SK-N-SH (cell line): Measurements from ENCODE around the gene MYH11. TPM values are rescaled to one million over a fixed set of nuclear protein-coding genes. Genes with fewer than 3 reads are reported as not detected.

Experiments
- CTCF ChIA-PET: fragments of 300-600, 350-600 bp; formaldehyde crosslinking; extraction: SDS; loops from one replicate; lab custom pipeline; 2021; lab: Yijun Ruan, JAX
- POLR2A ChIA-PET: fragments of 350-600 bp; sonication (Branson Sonifier 250); formaldehyde crosslinking; extraction: SDS; loops from one replicate; lab custom pipeline; 2020; ENCODE audit warnings: antibody characterized with exemption, inconsistent platforms; lab: Yijun Ruan, JAX
- DNase-seq: peaks from one replicate; pipeline ENCODE4 v3.0.0; 2012
- H2AFZ ChIP-seq: fragments of 200-600 bp; sonication (generic); 2 replicates; pipeline ENCODE4 v1.8.1; 2016; ENCODE audit warnings: antibody characterized with exemption, mild to moderate bottlenecking, low read depth
- H3F3A ChIP-seq: fragments of 200-600 bp; sonication (generic); replicated peaks from 2 replicates; pipeline ENCODE3; 2016; ENCODE audit warnings: antibody characterized with exemption, mild to moderate bottlenecking; ENCODE audit not compliant: insufficient read depth
- H3K27ac ChIP-seq, 2 experiments: fragments of 200-500 bp in 1 of 2; fragments of 200-600 bp in 1 of 2; sonication (Bioruptor generic) in 1 of 2; sonication (generic), shearing (Covaris generic) in 1 of 2; 2 replicates each; pipeline versions ENCODE4 v1.5.1 to v1.6.1; 2014 to 2016; ENCODE audit warnings: low read depth in 2 of 2, inconsistent platforms in 1 of 2, low read length in 1 of 2, mild to moderate bottlenecking in 1 of 2, mixed read lengths in 1 of 2
- H3K27me3 ChIP-seq: fragments of 200-600 bp; sonication (generic), shearing (Covaris generic); 2 replicates; pipeline ENCODE4 v1.6.1; 2016; ENCODE audit warnings: mixed run types; ENCODE audit not compliant: insufficient read depth
- H3K36me3 ChIP-seq, 2 experiments: fragments of 200-500 bp in 1 of 2; fragments of 200-600 bp in 1 of 2; sonication (Bioruptor generic) in 1 of 2; sonication (generic) in 1 of 2; replicated peaks in 1 of 2; 2 replicates each; pipeline versions ENCODE3 to v1.5.1; 2014 to 2016; ENCODE audit warnings: low read length in 1 of 2, mild to moderate bottlenecking in 1 of 2; ENCODE audit not compliant: insufficient read depth in 2 of 2, control insufficient read depth in 1 of 2
- H3K4me1 ChIP-seq, 2 experiments: fragments of 200-500 bp in 1 of 2; fragments of 200-600 bp in 1 of 2; sonication (Bioruptor generic) in 1 of 2; sonication (generic), shearing (Covaris generic) in 1 of 2; 2 replicates each; pipeline versions ENCODE4 v1.5.1 to v1.6.1; 2014 to 2016; ENCODE audit warnings: low read depth in 1 of 2, low read length in 1 of 2, mixed run types in 1 of 2; ENCODE audit not compliant: insufficient read depth in 2 of 2, control insufficient read depth in 1 of 2
- H3K4me2 ChIP-seq: fragments of 200-600 bp; sonication (generic), shearing (Covaris generic); 2 replicates; pipeline ENCODE4 v1.6.1; 2017; ENCODE audit warnings: mixed run types
- H3K4me3 ChIP-seq, 2 experiments: fragments of 200-500 bp in 1 of 2; fragments of 200-600 bp in 1 of 2; sonication (Bioruptor generic) in 1 of 2; sonication (generic), shearing (Covaris generic) in 1 of 2; 2 replicates each; pipeline versions ENCODE4 v1.5.1 to v1.8.1; 2014 to 2016; ENCODE audit warnings: low read depth in 2 of 2, inconsistent platforms in 1 of 2, low read length in 1 of 2, mild to moderate bottlenecking in 1 of 2, mixed read lengths in 1 of 2, moderate library complexity in 1 of 2
- H3K79me2 ChIP-seq: fragments of 200-600 bp; sonication (generic); 2 replicates; pipeline ENCODE4 v1.8.1; 2017; ENCODE audit warnings: mild to moderate bottlenecking; ENCODE audit not compliant: insufficient read depth
- H3K9ac ChIP-seq: fragments of 200-600 bp; sonication (generic); 2 replicates; pipeline ENCODE4 v1.6.1; 2017; ENCODE audit warnings: mixed run types
- H3K9me2 ChIP-seq: fragments of 200-600 bp; sonication (generic); 2 replicates; pipeline ENCODE4 v1.6.1; 2017; ENCODE audit warnings: mixed run types
- H3K9me3 ChIP-seq: fragments of 200-600 bp; sonication (generic); 2 replicates; pipeline ENCODE4 v1.6.1; 2017; ENCODE audit warnings: mixed run types, mild to moderate bottlenecking, moderate library complexity
- H4K20me1 ChIP-seq: fragments of 200-600 bp; sonication (generic); 2 replicates; pipeline ENCODE4 v1.6.1; 2017; ENCODE audit warnings: mild to moderate bottlenecking, mixed run types; ENCODE audit not compliant: insufficient read depth
- EP300 ChIP-seq, 2 experiments: IDR thresholded peaks; 2 replicates each; pipeline versions ENCODE4 v1.4.0 to v1.6.1; 2012; ENCODE audit warnings: borderline replicate concordance in 1 of 2, low read depth in 1 of 2, low read length in 1 of 2
- FOSL2 ChIP-seq: IDR thresholded peaks from 2 replicates; pipeline ENCODE4 v1.4.0; 2012; ENCODE audit warnings: low read depth, mild to moderate bottlenecking, moderate library complexity, borderline replicate concordance
- FOXJ3 ChIP-seq: sonication (generic); formaldehyde crosslinking; IDR thresholded peaks from 2 replicates; pipeline ENCODE4 v1.5.1; 2020; ENCODE audit warnings: mild to moderate bottlenecking, missing genetic modification reagents
- FOXM1 ChIP-seq: IDR thresholded peaks from 2 replicates; pipeline ENCODE4 v1.4.0; 2012; ENCODE audit warnings: low read depth, mild to moderate bottlenecking
- GABPA ChIP-seq: IDR thresholded peaks from 2 replicates; pipeline ENCODE4 v1.4.0; 2012; ENCODE audit warnings: low read depth, mild to moderate bottlenecking
- JUND ChIP-seq: IDR thresholded peaks from 2 replicates; pipeline ENCODE4 v1.4.0; 2012
- NFIC ChIP-seq: IDR thresholded peaks from 2 replicates; pipeline ENCODE4 v1.4.0; 2012; ENCODE audit warnings: borderline replicate concordance
- POLR2AphosphoS5 ChIP-seq: IDR thresholded peaks from 2 replicates; pipeline ENCODE4 v1.6.1; 2012; ENCODE audit warnings: low read depth, low read length
- RAD21 ChIP-seq: IDR thresholded peaks from 2 replicates; pipeline ENCODE4 v1.6.1; 2012; ENCODE audit warnings: mild to moderate bottlenecking, low read length
- RCOR1 ChIP-seq: fragments of 150-350 bp; IDR thresholded peaks from 2 replicates; pipeline ENCODE4 v1.6.1; 2017; ENCODE audit warnings: antibody characterized with exemption, low read length
- RFX5 ChIP-seq: IDR thresholded peaks from 2 replicates; pipeline ENCODE4 v1.6.1; 2012; ENCODE audit warnings: mild to moderate bottlenecking, improper control_type of control experiment, low read length
- RXRA ChIP-seq: IDR thresholded peaks from 2 replicates; pipeline ENCODE4 v1.4.0; 2012; ENCODE audit warnings: low read depth, mild to moderate bottlenecking, borderline replicate concordance
- SIN3A ChIP-seq: IDR thresholded peaks from 2 replicates; pipeline ENCODE4 v1.6.1; 2012; ENCODE audit warnings: low read depth, mild to moderate bottlenecking, low read length, moderate library complexity, borderline replicate concordance
- TEAD4 ChIP-seq: IDR thresholded peaks from 2 replicates; pipeline ENCODE4 v1.4.0; 2012; ENCODE audit warnings: mild to moderate bottlenecking, borderline replicate concordance; ENCODE audit not compliant: insufficient read depth
- YY1 ChIP-seq: IDR thresholded peaks from 2 replicates; pipeline ENCODE4 v1.4.0; 2012; ENCODE audit warnings: low read depth, mild to moderate bottlenecking
- WGBS: methylation state at CpG from one replicate; pipeline ENCODE4 v1.1.6; 2017; ENCODE audit warnings: low lambda C conversion rate; 5-methylcytosine and 5-hydroxymethylcytosine counted together
- polyA plus RNA-seq, 3 experiments: library from polyadenylated mRNA; depleted of rRNA; stranded (reverse); fragments of >200 nt; gene quantifications; 2 replicates each; pipeline ENCODE4 v1.2.3, GENCODE V29; 2012
- TF ChIP-seq, protein P1 (sequence below): IDR thresholded peaks from 2 replicates; pipeline ENCODE4 v1.4.0; 2012; ENCODE audit warnings: low read depth, borderline replicate concordance
- TF ChIP-seq, protein P2 (sequence below): IDR thresholded peaks from 2 replicates; pipeline ENCODE4 v1.4.0; 2012; ENCODE audit warnings: low read depth, borderline replicate concordance
- TF ChIP-seq, protein P3 (sequence below): IDR thresholded peaks from 2 replicates; pipeline ENCODE4 v1.4.0; 2012; ENCODE audit warnings: low read depth

Gene MYH11
- polyA plus RNA-seq, 1 of the 3 experiments (the other 2 are of a cell fraction), result 0.02 TPM

DNA sequence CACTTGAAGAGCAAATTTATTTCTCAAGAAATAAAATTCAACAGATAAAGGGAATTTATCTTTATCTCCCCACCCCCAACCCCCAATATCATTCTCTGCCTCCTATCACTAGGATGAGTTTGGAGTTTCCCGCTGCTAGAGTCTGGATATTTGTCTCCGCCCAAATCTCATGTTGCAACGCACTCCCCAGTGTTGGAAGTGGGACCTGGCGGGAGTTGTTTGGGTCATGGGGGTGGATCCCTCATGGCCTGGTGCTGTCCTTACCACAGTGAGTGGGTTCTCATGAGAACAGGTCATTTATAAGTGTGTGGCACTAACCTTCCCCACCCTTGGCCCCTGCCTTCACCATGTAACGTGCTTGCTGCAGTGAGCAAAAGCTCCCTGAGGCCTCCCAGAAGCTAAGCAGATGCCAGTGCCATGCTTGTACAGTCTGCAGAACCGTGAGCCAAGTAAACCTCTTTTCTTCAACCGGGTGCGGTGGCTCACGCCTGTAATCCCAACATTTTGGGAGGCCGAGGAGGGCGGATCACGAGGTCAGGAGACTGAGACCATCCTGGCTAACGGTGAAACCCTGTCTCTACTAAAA lies 25.1 kb upstream of the MYH11 start:
- H3K9me2 ChIP-seq, result no peaks in the 10 kb centered on the region
- no peak overlapping the region for H3K9ac ChIP-seq
- ChIA-PET POLR2A (interaction anchor here (0.6 kb wide), 1 partner anchor 26 kb away, joined by 4 read pairs; no protein-coding TSS in a partner anchor), CTCF (no interaction called here)
- peaks cover 20% of the 10 kb centered on the region for H3F3A ChIP-seq
- no peak overlapping the region for H2AFZ ChIP-seq
- no peak for DNase-seq
- no peaks in the 10 kb centered on the region for H4K20me1 ChIP-seq
- no peak overlapping the region for H3K4me2 ChIP-seq
- peaks cover 0 to 13% of the 10 kb centered on the region in 2 experiments; a peak in 2 of 4 replicates for H3K4me1 ChIP-seq
- H3K79me2 ChIP-seq, result peaks cover 81% of the 10 kb centered on the region
- H3K9me3 ChIP-seq, result no peaks in the 10 kb centered on the region
- no peaks in the 10 kb centered on the region for H3K27me3 ChIP-seq
- peaks cover 7 to 34% of the 10 kb centered on the region in 2 experiments for H3K36me3 ChIP-seq
- 90% methylated on average over 12 of the region's 13 CpGs for WGBS
- TF ChIP-seq FOXM1 (no peak), FOSL2 (no peak), RAD21 (no peak), SIN3A (no peak), EP300 (IDR thresholded peaks at IDR 0.05; ENCODE audit: borderline replicate concordance in 1 of 2, low read depth in 1 of 2, low read length in 1 of 2) (no peak), RXRA (no peak), JUND (no peak), NFIC (no peak)
- TF ChIP-seq, protein P1, sequence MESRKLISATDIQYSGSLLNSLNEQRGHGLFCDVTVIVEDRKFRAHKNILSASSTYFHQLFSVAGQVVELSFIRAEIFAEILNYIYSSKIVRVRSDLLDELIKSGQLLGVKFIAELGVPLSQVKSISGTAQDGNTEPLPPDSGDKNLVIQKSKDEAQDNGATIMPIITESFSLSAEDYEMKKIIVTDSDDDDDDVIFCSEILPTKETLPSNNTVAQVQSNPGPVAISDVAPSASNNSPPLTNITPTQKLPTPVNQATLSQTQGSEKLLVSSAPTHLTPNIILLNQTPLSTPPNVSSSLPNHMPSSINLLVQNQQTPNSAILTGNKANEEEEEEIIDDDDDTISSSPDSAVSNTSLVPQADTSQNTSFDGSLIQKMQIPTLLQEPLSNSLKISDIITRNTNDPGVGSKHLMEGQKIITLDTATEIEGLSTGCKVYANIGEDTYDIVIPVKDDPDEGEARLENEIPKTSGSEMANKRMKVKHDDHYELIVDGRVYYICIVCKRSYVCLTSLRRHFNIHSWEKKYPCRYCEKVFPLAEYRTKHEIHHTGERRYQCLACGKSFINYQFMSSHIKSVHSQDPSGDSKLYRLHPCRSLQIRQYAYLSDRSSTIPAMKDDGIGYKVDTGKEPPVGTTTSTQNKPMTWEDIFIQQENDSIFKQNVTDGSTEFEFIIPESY, result no peak
- TF ChIP-seq, protein P2, sequence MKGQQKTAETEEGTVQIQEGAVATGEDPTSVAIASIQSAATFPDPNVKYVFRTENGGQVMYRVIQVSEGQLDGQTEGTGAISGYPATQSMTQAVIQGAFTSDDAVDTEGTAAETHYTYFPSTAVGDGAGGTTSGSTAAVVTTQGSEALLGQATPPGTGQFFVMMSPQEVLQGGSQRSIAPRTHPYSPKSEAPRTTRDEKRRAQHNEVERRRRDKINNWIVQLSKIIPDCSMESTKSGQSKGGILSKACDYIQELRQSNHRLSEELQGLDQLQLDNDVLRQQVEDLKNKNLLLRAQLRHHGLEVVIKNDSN, result no peak
- no peak overlapping the region for H3K4me3 ChIP-seq
- no peak overlapping the region for H3K27ac ChIP-seq

DNA sequence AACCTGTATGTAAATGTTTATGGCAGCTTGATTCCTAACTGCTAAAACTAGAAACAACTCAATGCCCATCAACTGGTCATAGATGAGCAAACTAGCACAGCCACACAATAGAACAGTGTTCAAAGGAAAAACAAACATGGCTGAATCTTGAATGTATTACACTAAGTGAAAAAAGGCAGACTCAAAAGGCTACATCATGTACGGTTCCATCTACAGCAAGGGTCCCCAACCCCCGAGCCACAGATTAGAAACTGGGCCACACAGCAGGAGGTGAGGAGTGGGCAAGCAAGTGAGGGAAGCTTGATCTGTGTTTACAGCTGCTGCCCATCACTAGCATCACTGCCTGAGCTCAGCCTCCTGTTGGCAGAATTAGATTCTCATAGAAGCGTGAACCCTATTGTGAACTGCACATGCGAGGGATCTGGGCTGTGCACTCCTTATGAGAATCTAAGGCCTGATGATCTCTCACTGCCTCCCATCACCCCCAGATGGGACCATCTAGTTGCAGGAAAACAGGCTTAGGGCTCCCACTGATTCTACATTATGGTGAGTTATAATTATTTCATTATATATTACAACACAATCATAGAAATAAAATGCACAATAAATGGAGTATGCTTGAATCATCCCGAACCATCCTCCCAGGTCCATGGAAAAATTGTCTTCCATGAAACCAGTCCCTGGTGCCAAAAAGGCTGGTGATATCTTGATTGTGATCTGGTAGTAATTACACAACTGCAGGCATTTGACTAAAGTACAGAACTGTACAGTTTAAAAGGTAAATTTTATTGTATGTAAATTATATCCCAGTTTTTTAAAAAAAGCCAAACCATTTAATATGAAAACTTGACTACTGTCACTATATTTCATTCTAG lies 23.8 kb upstream of the MYH11 start:
- peaks cover 69% of the 10 kb centered on the region for H3K79me2 ChIP-seq
- WGBS, result 86% methylated on average over 5 of the region's 5 CpGs

More for the DNA sequence above, 23.8 kb upstream of the MYH11 start:
- peaks cover 0 to 13% of the 10 kb centered on the region in 2 experiments; a peak in 2 of 4 replicates for H3K4me1 ChIP-seq
- peaks cover 20% of the 10 kb centered on the region for H3F3A ChIP-seq
- no peak overlapping the region for H3K4me2 ChIP-seq
- peaks cover 7 to 34% of the 10 kb centered on the region in 2 experiments for H3K36me3 ChIP-seq
- H4K20me1 ChIP-seq, result no peaks in the 10 kb centered on the region
- no peak for DNase-seq
- CTCF ChIA-PET, result interaction anchor here (0.8 to 2.5 kb wide), 2 partner anchors 235 to 247 kb away, joined by 4 to 9 read pairs; no protein-coding TSS in a partner anchor
- POLR2A ChIA-PET, result no interaction called here
- H3K9me2 ChIP-seq, result no peaks in the 10 kb centered on the region
- H3K9me3 ChIP-seq, result no peaks in the 10 kb centered on the region
- H3K4me3 ChIP-seq, result no peak overlapping the region
- H3K9ac ChIP-seq, result no peak overlapping the region
- no peaks in the 10 kb centered on the region for H3K27me3 ChIP-seq
- TF ChIP-seq FOSL2 (no peak; the same call in 1 of the 2 replicates), POLR2AphosphoS5 (no peak), RFX5 (no peak), EP300 (IDR thresholded peaks at IDR 0.05; ENCODE audit: borderline replicate concordance in 1 of 2, low read depth in 1 of 2, low read length in 1 of 2) (no peak), RCOR1 (no peak), NFIC (no peak), TEAD4 (no peak), RXRA (no peak), YY1 (no peak), SIN3A (no peak), FOXJ3 (CRISPR knock-in tag) (no peak), GABPA (no peak)
- TF ChIP-seq, protein P3, sequence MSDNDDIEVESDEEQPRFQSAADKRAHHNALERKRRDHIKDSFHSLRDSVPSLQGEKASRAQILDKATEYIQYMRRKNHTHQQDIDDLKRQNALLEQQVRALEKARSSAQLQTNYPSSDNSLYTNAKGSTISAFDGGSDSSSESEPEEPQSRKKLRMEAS, result no peak
- TF ChIP-seq, protein P2, result no peak
- H2AFZ ChIP-seq, result no peak overlapping the region
- H3K27ac ChIP-seq, result peak overlapping the region in 1 of 2 experiments; percentile 79; a peak in 2 of 4 replicates
